ENCODE measurements around the gene SEZ6L.

- TF ChIP-seq YBX1 (IDR thresholded peaks at IDR 0.05) (no peak), EZH2 (IDR thresholded peaks at IDR 0.05; ENCODE audit: borderline replicate concordance, control insufficient read depth, low read depth, low read length) (no peak), STAT1 (conservative IDR thresholded peaks at IDR 0.05) (no peak), ZBTB33 (IDR thresholded peaks at IDR 0.05) (no peak)
Observed at GRCh38 chr22:26214466-26214865, 45.2 kb downstream of the SEZ6L start.
